Amniotic epithelial cell (primary cell): ENCODE measurements around the gene CFDP1.
A peak's percentile ranks its signal among the peaks of the same experiment; 100 is the strongest.

Experiments
- DNase-seq: peaks from one replicate; pipeline ENCODE4 v3.0.0-alpha.2; 2010; ENCODE audit warnings: low read depth

The CFDP1 gene

GRCh38 chr16:75372236-75372856 lies 61.0 kb downstream of the CFDP1 start:
- peak; percentile 57 for DNase-seq

DNA sequence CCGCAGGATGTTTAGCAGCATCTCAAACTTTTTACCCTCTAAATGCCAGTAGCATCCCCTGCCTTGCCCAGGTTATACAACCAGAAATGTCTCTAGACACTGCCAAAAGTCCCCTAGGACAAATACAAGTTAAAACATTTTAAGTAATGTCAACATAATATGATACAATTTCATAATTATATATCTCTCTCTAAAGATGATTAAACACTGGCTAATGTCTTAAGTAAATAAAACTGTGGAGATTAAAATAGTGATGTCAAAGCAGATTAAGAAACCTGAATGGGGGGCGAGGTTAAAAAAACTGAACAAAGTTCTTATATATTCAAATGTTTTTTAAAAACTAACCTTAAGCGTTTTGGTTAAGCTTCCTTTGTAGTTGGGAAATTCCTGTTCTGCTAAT lies 62.1 kb downstream of the CFDP1 start:
- DNase-seq, result peak; percentile 29

GRCh38 chr16:75364286-75364791 lies 69.0 kb downstream of the CFDP1 start:
- no peak for DNase-seq

GRCh38 chr16:75362846-75363245 lies 70.5 kb downstream of the CFDP1 start:
- no peak for DNase-seq

DNA sequence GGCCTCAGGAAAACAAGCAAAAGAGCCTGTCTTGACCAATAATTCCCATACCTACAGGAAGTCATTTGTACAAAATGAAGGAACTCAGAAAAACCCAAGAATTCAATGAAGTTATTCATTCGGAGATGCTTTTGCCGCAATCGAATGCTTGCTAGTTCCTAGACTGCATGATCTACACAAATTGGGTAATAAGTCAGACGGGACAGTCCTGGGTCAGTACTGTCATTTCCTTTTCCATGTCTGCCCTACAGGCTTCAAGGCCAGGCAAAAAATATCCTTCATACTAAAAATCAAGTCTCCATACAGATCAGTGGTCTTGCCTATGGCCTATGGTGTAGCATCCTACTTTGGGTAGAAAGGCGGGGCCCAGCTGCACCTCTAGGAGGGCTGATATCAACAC lies 71.4 kb downstream of the CFDP1 start:
- no peak for DNase-seq

DNA sequence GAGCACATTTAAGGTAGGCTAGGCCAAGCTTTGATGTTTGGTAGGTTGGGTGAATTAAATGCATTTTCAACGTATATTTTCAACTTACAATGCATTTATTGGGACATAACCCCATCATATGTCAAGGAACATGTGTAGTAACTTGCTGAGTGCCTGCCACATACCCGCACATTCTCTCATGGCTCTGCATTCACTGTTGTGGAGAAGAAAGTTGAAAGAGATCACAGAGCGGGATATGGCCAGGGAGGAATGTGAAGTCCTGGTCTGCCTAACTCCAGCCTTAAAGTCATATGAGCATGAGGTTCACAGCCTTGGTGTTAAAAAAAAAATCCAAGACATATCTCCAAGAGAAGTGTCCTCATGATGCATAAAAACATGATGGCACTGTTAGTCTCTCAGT lies 79.1 kb downstream of the CFDP1 start:
- DNase-seq, result no peak

DNA sequence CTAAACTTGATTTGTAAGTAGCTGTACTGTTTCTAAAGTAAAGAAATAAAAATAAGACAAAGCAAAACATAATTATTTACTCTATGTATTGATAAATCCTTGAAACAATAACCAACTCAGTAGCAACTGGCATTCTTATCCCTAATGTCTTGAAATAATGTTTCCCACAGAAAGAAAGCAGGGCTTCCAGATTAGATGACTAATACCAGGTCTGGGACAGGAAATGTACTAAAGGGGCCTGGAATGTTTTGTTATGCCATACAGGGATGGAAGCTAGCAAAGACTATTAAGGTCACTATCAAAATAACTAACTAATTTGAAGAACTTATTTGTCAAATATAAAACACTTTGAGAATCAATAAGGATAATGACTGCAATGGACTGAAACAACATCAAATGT lies 82.1 kb downstream of the CFDP1 start:
- peak; percentile 87 for DNase-seq

- peak; percentile 56 for DNase-seq
Measured at GRCh38 chr16:75345711-75346110, 87.6 kb downstream of the CFDP1 start.

DNA sequence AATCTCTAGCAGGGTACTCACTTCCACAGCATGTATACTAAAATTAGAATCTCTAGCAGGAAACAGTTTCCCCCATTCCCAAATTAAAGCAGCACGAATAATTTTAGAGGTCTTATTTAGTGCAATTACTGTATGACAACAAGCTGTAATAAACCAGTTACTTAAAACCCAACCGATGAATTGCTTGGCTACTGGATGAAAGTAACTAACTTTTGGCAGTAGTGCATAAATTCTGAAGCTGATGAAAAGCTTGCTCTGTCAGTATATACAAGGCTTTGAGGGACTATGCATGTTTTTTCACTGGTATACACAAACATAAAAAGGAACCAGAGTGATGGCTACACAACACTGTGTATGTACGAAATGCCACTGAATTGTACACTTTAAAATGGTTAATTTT lies 89.4 kb downstream of the CFDP1 start:
- no peak for DNase-seq

DNA sequence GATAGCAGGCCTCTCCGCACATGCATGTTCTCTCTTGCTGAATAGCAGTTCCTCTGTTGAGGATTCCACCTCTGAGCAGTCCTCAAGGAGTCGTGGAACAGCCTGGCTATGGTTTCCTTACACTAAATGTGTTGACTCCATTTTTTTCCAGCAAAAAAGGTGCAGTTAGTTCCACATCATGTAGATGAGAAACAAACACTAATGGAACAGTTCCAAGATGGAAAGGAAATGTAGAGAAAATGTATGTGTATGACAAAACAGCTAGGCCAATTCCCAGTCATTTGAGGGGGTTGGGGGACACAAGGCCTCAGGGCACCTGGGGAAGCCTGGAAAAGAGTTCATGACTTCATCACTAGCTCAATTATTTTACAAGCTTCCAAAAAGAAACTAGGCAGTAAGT lies 90.0 kb downstream of the CFDP1 start:
- DNase-seq, result no peak

DNA sequence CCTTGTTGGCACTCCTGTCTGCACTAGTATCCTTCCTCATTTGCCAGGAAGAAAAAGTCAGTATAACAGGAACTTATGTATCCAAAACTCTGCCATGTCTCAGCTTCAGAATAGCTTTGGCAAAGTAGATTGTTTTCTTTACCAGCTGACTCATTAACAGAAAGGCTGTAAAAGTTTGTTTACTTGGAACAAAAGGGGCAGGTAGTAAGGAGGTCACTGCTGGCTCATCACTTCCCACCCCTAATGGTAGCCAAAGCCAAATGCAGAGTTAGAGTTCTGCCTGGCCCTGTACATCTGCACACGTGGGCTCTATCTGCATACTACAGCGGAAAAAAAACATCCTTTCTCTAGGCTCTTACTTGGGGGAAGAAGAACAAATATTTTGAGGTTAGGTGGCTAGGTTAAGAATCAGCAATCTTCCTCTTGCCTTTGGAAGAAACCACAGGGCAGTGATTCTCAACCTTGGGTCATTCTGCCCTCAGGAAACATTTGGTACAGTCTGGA lies 90.9 kb downstream of the CFDP1 start:
- peak; percentile 69 for DNase-seq

GRCh38 chr16:75341564-75342307 lies 91.6 kb downstream of the CFDP1 start:
- DNase-seq, result no peak

- peak; percentile 44 for DNase-seq
Measured at GRCh38 chr16:75340741-75341491, 92.4 kb downstream of the CFDP1 start.

DNA sequence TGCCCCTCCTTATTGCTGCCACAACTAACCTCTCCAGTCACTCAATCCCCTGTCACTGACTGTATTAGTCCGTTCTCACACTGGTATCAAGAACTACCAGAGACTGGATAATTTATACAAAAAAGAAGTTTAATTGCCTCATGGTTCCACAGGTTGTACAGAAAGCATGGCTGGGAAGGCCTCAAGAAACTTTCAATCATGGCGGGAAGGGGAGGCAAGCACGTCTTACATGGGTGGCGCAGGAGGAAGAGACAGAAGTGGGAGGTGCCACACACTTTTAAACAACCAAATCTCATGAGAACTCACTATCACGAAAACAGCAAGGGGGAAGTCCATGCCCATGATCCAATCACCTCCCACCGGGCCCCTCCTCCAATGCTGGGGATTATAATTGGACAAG lies 95.9 kb downstream of the CFDP1 start:
- no peak for DNase-seq

DNA sequence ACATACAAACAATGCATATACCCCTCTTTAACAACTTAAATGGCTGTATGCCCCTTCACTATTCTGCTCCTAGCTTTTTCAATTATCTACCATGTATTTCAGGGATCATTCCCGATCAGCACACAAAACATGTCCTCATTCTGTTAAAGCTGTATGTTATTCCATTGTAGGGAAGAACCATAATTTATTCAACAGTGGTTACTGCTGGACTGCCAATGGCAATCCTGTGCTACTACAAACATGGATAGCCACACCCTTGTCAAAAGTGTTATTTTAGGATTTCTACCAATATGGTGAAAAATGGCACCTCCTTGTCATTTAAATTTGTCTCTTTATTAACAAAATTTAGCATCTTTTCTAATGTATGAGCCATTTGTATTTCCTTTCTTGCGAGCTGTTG lies 96.8 kb downstream of the CFDP1 start:
- no peak for DNase-seq

- no peak for DNase-seq
Measured at GRCh38 chr16:75333721-75334163, 99.6 kb downstream of the CFDP1 start.

GRCh38 chr16:75329943-75330342 lies 103.4 kb downstream of the CFDP1 start:
- no peak for DNase-seq

DNA sequence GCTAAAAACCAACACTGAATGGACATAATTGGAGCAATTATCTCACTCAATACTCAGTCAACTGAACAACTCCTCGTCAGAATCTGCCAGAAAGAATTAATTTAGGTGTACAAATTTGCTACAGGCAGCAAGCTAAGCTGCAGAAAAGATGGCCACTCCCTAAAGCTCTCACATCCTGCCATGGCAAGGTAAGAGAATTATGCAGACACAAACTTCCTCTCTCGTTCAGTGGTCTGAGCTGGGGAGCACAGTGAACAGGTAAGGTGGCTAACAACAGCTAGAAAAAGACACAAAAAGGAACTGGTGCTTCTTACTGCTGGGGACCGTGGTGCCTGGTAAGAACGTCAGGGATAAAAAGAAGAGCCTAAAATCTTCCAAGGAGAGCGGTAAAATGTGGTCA lies 107.0 kb downstream of the CFDP1 start:
- DNase-seq, result no peak

- no peak for DNase-seq
Measured at GRCh38 chr16:75323933-75324332, 109.4 kb downstream of the CFDP1 start.

GRCh38 chr16:75323198-75323597 lies 110.1 kb downstream of the CFDP1 start:
- DNase-seq, result no peak

- peak; percentile 58 for DNase-seq
Measured at GRCh38 chr16:75322740-75323139, 110.6 kb downstream of the CFDP1 start.

GRCh38 chr16:75320435-75320834 lies 112.9 kb downstream of the CFDP1 start:
- DNase-seq, result no peak
